Testis (tissue), 2 donors: ENCODE results near the gene RPTOR.

ENCODE experiments used
- POLR2A ChIP-seq: fragments of 450-650 bp; IDR thresholded peaks from one replicate; pipeline ENCODE4 v1.6.1; 2017; ENCODE audit warnings: antibody characterized with exemption, mild to moderate bottlenecking, moderate library complexity
- TF ChIP-seq, protein P1 (sequence below), 3 experiments: fragments of 450-650 bp in 2 of 3; fragments of 200-600 bp in 1 of 3; sonication (generic) in 1 of 3; IDR thresholded peaks; one replicate each; pipeline ENCODE4 v1.5.1; 2016 to 2019; ENCODE audit warnings: antibody characterized with exemption in 3 of 3, mild to moderate bottlenecking in 2 of 3, moderate library complexity in 1 of 3

DNA sequence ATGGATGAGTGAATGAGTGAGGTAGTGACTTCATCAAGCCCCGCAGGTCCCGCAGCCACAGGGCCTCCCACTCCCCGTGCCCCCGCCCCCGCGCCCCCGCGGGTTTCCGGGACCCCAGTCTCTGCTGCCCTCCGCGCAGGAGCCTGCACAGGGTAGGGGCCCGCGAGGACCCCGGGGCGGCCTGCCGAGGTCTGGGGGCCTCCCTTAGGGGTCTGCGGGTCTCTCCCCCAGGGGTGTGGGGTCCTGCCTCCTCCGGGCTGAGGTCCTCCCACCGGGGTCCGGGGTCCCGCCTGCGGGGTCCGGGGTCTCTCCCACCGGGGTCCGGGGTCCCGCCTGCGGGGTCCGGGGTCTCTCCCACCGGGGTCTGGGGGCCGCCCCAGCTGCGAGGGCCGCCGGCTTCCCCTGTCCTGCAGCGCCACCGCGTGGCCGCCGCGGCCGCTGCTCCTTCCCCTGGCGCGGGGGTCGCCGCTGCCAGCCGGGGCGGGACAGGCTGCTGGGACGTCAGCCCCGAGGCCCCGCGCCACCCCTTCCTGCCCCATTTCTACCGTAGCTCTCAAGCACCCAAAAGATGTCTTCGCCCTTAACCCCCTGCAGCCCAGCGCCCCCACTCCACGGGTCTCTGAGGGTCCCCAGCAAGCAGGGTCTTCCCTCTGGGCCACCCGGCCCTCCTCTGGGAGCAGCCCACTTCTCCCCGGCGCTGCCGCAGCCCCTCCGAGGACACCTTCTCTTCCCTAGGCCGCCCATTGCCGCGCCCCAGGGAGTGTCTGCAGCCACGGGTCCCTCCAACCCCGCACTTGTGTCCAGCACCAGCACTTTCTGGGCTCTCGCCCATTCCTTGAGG is 436.6 kb downstream of the RPTOR start:
- TF ChIP-seq, protein P1, sequence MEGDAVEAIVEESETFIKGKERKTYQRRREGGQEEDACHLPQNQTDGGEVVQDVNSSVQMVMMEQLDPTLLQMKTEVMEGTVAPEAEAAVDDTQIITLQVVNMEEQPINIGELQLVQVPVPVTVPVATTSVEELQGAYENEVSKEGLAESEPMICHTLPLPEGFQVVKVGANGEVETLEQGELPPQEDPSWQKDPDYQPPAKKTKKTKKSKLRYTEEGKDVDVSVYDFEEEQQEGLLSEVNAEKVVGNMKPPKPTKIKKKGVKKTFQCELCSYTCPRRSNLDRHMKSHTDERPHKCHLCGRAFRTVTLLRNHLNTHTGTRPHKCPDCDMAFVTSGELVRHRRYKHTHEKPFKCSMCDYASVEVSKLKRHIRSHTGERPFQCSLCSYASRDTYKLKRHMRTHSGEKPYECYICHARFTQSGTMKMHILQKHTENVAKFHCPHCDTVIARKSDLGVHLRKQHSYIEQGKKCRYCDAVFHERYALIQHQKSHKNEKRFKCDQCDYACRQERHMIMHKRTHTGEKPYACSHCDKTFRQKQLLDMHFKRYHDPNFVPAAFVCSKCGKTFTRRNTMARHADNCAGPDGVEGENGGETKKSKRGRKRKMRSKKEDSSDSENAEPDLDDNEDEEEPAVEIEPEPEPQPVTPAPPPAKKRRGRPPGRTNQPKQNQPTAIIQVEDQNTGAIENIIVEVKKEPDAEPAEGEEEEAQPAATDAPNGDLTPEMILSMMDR (IDR thresholded peaks at IDR 0.05) = peak; percentile 73 to 89 (median 79)
- TF ChIP-seq POLR2A = no peak
